Ishikawa (cell line): ENCODE data around the gene SOX6.

Source experiments
- CREB1 ChIP-seq: IDR thresholded peaks from 2 replicates; pipeline ENCODE4 v1.6.1; 2012; ENCODE audit warnings: low read depth
- EGR1 ChIP-seq: IDR thresholded peaks from 2 replicates; pipeline ENCODE4 v1.6.1; 2012
- EP300 ChIP-seq: IDR thresholded peaks from 2 replicates; pipeline ENCODE4 v1.6.1; 2012; ENCODE audit warnings: borderline replicate concordance
- FOXM1 ChIP-seq: IDR thresholded peaks from 2 replicates; pipeline ENCODE4 v1.6.1; 2012; ENCODE audit warnings: low read depth, borderline replicate concordance
- MAX ChIP-seq: IDR thresholded peaks from 2 replicates; pipeline ENCODE4 v1.6.1; 2012
- NFIC ChIP-seq: IDR thresholded peaks from 2 replicates; pipeline ENCODE4 v1.6.1; 2012
- RAD21 ChIP-seq: IDR thresholded peaks from 2 replicates; pipeline ENCODE4 v1.6.1; 2012; ENCODE audit warnings: low read depth
- REST ChIP-seq: IDR thresholded peaks from 2 replicates; pipeline ENCODE4 v1.6.1; 2012; ENCODE audit warnings: low read depth, mild to moderate bottlenecking
- TAF1 ChIP-seq: IDR thresholded peaks from 2 replicates; pipeline ENCODE4 v1.6.1; 2012; ENCODE audit warnings: low read depth, mild to moderate bottlenecking
- TCF12 ChIP-seq: IDR thresholded peaks from 2 replicates; pipeline ENCODE4 v1.6.1; 2012; ENCODE audit warnings: low read depth
- TEAD4 ChIP-seq: IDR thresholded peaks from 2 replicates; pipeline ENCODE4 v1.6.1; 2012
- YY1 ChIP-seq: IDR thresholded peaks from 2 replicates; pipeline ENCODE4 v1.6.1; 2012; ENCODE audit warnings: low read depth
- ZBTB7A ChIP-seq: IDR thresholded peaks from 2 replicates; pipeline ENCODE4 v1.6.1; 2012; ENCODE audit warnings: low read depth

SOX6 gene

GRCh38 chr11:16148301-16148931 lies 207.9 kb downstream of the SOX6 start:
- TF ChIP-seq TCF12 (no peak), TAF1 (no peak), CREB1 (no peak), REST (no peak)

- TF ChIP-seq REST: no peak
- no peak for TF ChIP-seq TAF1
- no peak for TF ChIP-seq EGR1
- no peak for TF ChIP-seq CREB1
- no peak for TF ChIP-seq RAD21
- no peak for TF ChIP-seq YY1
Measured at GRCh38 chr11:16136792-16137390, 219.5 kb downstream of the SOX6 start.

GRCh38 chr11:16133867-16134266 lies 222.5 kb downstream of the SOX6 start:
- TF ChIP-seq CREB1: no peak
- TF ChIP-seq NFIC: peak; percentile 36; the same call in 1 of the 2 replicates
- no peak for TF ChIP-seq EGR1
- TF ChIP-seq EP300: no peak

GRCh38 chr11:16127732-16128131 lies 228.6 kb downstream of the SOX6 start:
- TF ChIP-seq MAX (no peak), TAF1 (no peak), TCF12 (no peak), TEAD4 (no peak), CREB1 (no peak), EP300 (no peak), EGR1 (no peak), ZBTB7A (no peak), REST (no peak), RAD21 (no peak), FOXM1 (no peak)

- TF ChIP-seq TCF12: no peak
- no peak for TF ChIP-seq TEAD4
- TF ChIP-seq REST: no peak
- no peak for TF ChIP-seq EP300
- no peak for TF ChIP-seq EGR1
Measured at GRCh38 chr11:16126362-16126761, 230.0 kb downstream of the SOX6 start.
